HCT116 (cell line): ENCODE data around the gene TNKS1BP1.

ENCODE experiments used
- ATF3 ChIP-seq: IDR thresholded peaks from 2 replicates; pipeline ENCODE4 v1.6.1; 2012
- EGR1 ChIP-seq: IDR thresholded peaks from 2 replicates; pipeline ENCODE4 v1.6.1; 2012; ENCODE audit warnings: low read depth
- EZH2 ChIP-seq: fragments of 200-600 bp; sonication (generic); IDR thresholded peaks from 2 replicates; pipeline ENCODE4 v1.6.1; 2017; ENCODE audit warnings: antibody characterized with exemption, mixed run types
- JUND ChIP-seq: IDR thresholded peaks from 2 replicates; pipeline ENCODE4 v1.6.1; 2012
- MAX ChIP-seq: IDR thresholded peaks from 2 replicates; pipeline ENCODE4 v1.6.1; 2012
- POLR2A ChIP-seq: IDR thresholded peaks from 2 replicates; pipeline ENCODE4 v1.7.0; 2011; ENCODE audit warnings: borderline replicate concordance; ENCODE audit not compliant: insufficient read depth, insufficient read length; ENCODE audit errors: extremely low read depth
- POLR2AphosphoS5 ChIP-seq: IDR thresholded peaks from 2 replicates; pipeline ENCODE4 v1.6.1; 2011; ENCODE audit warnings: mild to moderate bottlenecking, low read depth, low read length, moderate library complexity
- RAD21 ChIP-seq: IDR thresholded peaks from 2 replicates; pipeline ENCODE4 v1.6.1; 2012; ENCODE audit warnings: low read depth, mild to moderate bottlenecking
- SIN3A ChIP-seq: IDR thresholded peaks from 2 replicates; pipeline ENCODE4 v1.6.1; 2012; ENCODE audit warnings: low read depth
- YY1 ChIP-seq: IDR thresholded peaks from 2 replicates; pipeline ENCODE4 v1.6.1; 2011; ENCODE audit warnings: low read length, low read depth, moderate library complexity, mild to moderate bottlenecking; ENCODE audit not compliant: insufficient replicate concordance; ENCODE audit errors: extremely low read depth
- ZNF274 ChIP-seq: fragments of 200-500 bp; sonication (Bioruptor generic); IDR thresholded peaks from 2 replicates; pipeline ENCODE4 v1.6.1; 2014; ENCODE audit warnings: mild to moderate bottlenecking, low read depth, low read length, inconsistent platforms
- TF ChIP-seq, protein P1 (sequence below), 3 experiments: fragments of 200-600 bp in 1 of 3; sonication (generic) in 1 of 3; IDR thresholded peaks in 2 of 3; conservative IDR thresholded peaks in 1 of 3; 2 replicates each; pipeline ENCODE4 v1.5.1; 2012 to 2017; ENCODE audit warnings: low read depth in 2 of 3, low read length in 2 of 3, antibody characterized with exemption in 1 of 3, borderline replicate concordance in 1 of 3, control low read depth in 1 of 3, mild to moderate bottlenecking in 1 of 3, mixed read lengths in 1 of 3, mixed run types in 1 of 3, moderate library complexity in 1 of 3; ENCODE audit not compliant: insufficient read depth in 1 of 3
- TF ChIP-seq, protein P2 (sequence below): IDR thresholded peaks from 2 replicates; pipeline ENCODE4 v1.6.1; 2011; ENCODE audit warnings: mild to moderate bottlenecking, low read length, moderate library complexity; ENCODE audit not compliant: insufficient replicate concordance; ENCODE audit errors: extremely low read depth
- TF ChIP-seq, protein P3 (sequence below): IDR thresholded peaks from 2 replicates; pipeline ENCODE4 v1.6.1; 2012; ENCODE audit warnings: low read depth

DNA sequence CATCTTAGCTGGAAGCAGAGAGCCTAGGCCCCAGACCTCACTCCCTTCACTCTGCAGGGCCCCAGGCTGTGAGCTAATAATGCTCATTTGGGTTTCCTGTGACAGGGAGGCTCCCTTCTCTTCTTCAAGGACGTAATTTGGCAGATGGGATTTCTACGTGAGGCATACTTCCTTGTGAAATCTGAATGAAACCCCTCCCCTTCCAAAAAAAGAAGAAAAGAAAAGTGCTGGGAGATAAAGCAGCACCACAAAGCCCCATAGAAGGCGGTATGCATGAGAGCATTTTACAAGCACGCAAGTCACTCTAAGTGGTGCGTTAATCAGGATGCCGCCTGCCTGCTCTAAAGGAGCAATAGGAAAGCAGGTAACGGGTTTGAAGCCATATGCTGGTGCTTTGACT, 19.1 kb upstream of the TNKS1BP1 start:
- no peak for TF ChIP-seq ZNF274
- TF ChIP-seq, protein P1, sequence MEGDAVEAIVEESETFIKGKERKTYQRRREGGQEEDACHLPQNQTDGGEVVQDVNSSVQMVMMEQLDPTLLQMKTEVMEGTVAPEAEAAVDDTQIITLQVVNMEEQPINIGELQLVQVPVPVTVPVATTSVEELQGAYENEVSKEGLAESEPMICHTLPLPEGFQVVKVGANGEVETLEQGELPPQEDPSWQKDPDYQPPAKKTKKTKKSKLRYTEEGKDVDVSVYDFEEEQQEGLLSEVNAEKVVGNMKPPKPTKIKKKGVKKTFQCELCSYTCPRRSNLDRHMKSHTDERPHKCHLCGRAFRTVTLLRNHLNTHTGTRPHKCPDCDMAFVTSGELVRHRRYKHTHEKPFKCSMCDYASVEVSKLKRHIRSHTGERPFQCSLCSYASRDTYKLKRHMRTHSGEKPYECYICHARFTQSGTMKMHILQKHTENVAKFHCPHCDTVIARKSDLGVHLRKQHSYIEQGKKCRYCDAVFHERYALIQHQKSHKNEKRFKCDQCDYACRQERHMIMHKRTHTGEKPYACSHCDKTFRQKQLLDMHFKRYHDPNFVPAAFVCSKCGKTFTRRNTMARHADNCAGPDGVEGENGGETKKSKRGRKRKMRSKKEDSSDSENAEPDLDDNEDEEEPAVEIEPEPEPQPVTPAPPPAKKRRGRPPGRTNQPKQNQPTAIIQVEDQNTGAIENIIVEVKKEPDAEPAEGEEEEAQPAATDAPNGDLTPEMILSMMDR (IDR thresholded peaks at IDR 0.05 in 2 of 3, conservative IDR thresholded peaks at IDR 0.05 in 1 of 3; ENCODE audit: borderline replicate concordance in 1 of 3, insufficient read depth in 1 of 3, low read depth in 2 of 3, low read length in 2 of 3) = no peak
- no peak for TF ChIP-seq EZH2
- no peak for TF ChIP-seq POLR2A
- TF ChIP-seq EGR1 = no peak
- no peak for TF ChIP-seq YY1
- TF ChIP-seq RAD21 = no peak
- TF ChIP-seq SIN3A = no peak
- no peak for TF ChIP-seq POLR2AphosphoS5
- TF ChIP-seq, protein P2, sequence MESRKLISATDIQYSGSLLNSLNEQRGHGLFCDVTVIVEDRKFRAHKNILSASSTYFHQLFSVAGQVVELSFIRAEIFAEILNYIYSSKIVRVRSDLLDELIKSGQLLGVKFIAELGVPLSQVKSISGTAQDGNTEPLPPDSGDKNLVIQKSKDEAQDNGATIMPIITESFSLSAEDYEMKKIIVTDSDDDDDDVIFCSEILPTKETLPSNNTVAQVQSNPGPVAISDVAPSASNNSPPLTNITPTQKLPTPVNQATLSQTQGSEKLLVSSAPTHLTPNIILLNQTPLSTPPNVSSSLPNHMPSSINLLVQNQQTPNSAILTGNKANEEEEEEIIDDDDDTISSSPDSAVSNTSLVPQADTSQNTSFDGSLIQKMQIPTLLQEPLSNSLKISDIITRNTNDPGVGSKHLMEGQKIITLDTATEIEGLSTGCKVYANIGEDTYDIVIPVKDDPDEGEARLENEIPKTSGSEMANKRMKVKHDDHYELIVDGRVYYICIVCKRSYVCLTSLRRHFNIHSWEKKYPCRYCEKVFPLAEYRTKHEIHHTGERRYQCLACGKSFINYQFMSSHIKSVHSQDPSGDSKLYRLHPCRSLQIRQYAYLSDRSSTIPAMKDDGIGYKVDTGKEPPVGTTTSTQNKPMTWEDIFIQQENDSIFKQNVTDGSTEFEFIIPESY = no peak
- no peak for TF ChIP-seq JUND
- TF ChIP-seq MAX = no peak
- TF ChIP-seq ATF3 = no peak
- TF ChIP-seq, protein P3, sequence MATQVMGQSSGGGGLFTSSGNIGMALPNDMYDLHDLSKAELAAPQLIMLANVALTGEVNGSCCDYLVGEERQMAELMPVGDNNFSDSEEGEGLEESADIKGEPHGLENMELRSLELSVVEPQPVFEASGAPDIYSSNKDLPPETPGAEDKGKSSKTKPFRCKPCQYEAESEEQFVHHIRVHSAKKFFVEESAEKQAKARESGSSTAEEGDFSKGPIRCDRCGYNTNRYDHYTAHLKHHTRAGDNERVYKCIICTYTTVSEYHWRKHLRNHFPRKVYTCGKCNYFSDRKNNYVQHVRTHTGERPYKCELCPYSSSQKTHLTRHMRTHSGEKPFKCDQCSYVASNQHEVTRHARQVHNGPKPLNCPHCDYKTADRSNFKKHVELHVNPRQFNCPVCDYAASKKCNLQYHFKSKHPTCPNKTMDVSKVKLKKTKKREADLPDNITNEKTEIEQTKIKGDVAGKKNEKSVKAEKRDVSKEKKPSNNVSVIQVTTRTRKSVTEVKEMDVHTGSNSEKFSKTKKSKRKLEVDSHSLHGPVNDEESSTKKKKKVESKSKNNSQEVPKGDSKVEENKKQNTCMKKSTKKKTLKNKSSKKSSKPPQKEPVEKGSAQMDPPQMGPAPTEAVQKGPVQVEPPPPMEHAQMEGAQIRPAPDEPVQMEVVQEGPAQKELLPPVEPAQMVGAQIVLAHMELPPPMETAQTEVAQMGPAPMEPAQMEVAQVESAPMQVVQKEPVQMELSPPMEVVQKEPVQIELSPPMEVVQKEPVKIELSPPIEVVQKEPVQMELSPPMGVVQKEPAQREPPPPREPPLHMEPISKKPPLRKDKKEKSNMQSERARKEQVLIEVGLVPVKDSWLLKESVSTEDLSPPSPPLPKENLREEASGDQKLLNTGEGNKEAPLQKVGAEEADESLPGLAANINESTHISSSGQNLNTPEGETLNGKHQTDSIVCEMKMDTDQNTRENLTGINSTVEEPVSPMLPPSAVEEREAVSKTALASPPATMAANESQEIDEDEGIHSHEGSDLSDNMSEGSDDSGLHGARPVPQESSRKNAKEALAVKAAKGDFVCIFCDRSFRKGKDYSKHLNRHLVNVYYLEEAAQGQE = no peak
